HEK293 (cell line): ENCODE data around the gene NIN.

Experiments used
- ATF2 ChIP-seq: fragments of 450-650 bp; formaldehyde crosslinking; IDR thresholded peaks from 2 replicates; pipeline ENCODE4 v1.5.1; 2016; ENCODE audit warnings: missing biosample characterization, missing genetic modification characterization, low read depth
- EGR2 ChIP-seq: fragments of 450-650 bp; formaldehyde crosslinking; IDR thresholded peaks from 2 replicates; pipeline ENCODE4 v1.5.1; 2016; ENCODE audit warnings: low read depth, missing biosample characterization, missing genetic modification characterization
- GLIS1 ChIP-seq: fragments of 450-650 bp; formaldehyde crosslinking; IDR thresholded peaks from 2 replicates; pipeline ENCODE4 v1.5.1; 2016; ENCODE audit warnings: missing biosample characterization, missing genetic modification characterization
- HIC1 ChIP-seq: fragments of 450-650 bp; formaldehyde crosslinking; IDR thresholded peaks from 2 replicates; pipeline ENCODE4 v1.5.1; 2016; ENCODE audit warnings: missing biosample characterization, missing genetic modification characterization
- INSM2 ChIP-seq: fragments of 450-650 bp; formaldehyde crosslinking; IDR thresholded peaks from 2 replicates; pipeline ENCODE4 v1.5.1; 2016; ENCODE audit warnings: missing biosample characterization, missing genetic modification characterization
- KLF8 ChIP-seq: fragments of 450-650 bp; formaldehyde crosslinking; IDR thresholded peaks from 2 replicates; pipeline ENCODE4 v1.5.1; 2016; ENCODE audit warnings: missing biosample characterization, missing genetic modification characterization
- MZF1 ChIP-seq: fragments of 450-650 bp; formaldehyde crosslinking; IDR thresholded peaks from 2 replicates; pipeline ENCODE4 v1.5.1; 2017; ENCODE audit warnings: missing biosample characterization, missing genetic modification characterization, borderline replicate concordance
- ZBTB26 ChIP-seq: fragments of 450-650 bp; formaldehyde crosslinking; optimal IDR thresholded peaks from 2 replicates; pipeline ENCODE3; 2016; ENCODE audit warnings: missing biosample characterization, mild to moderate bottlenecking, missing genetic modification characterization
- ZNF175 ChIP-seq: fragments of 450-650 bp; formaldehyde crosslinking; IDR thresholded peaks from 2 replicates; pipeline ENCODE4 v1.5.1; 2016; ENCODE audit warnings: missing biosample characterization, missing genetic modification characterization
- ZNF202 ChIP-seq: fragments of 450-650 bp; formaldehyde crosslinking; IDR thresholded peaks from 2 replicates; pipeline ENCODE4 v1.5.1; 2016; ENCODE audit warnings: missing biosample characterization, missing genetic modification characterization, borderline replicate concordance
- ZNF311 ChIP-seq: fragments of 450-650 bp; formaldehyde crosslinking; IDR thresholded peaks from 2 replicates; pipeline ENCODE4 v1.5.1; 2017; ENCODE audit warnings: missing biosample characterization, missing genetic modification characterization, borderline replicate concordance
- ZNF335 ChIP-seq: fragments of 450-650 bp; formaldehyde crosslinking; conservative IDR thresholded peaks from 2 replicates; pipeline ENCODE4 v1.5.1; 2016; ENCODE audit warnings: missing biosample characterization, missing genetic modification characterization
- ZNF341 ChIP-seq: fragments of 450-650 bp; formaldehyde crosslinking; IDR thresholded peaks from 2 replicates; pipeline ENCODE4; 2016; ENCODE audit warnings: low read depth, missing biosample characterization, missing genetic modification characterization
- ZNF366 ChIP-seq: fragments of 450-650 bp; formaldehyde crosslinking; conservative IDR thresholded peaks from 2 replicates; pipeline ENCODE4 v1.5.1; 2016; ENCODE audit warnings: missing biosample characterization, missing genetic modification characterization
- ZNF544 ChIP-seq: fragments of 450-650 bp; formaldehyde crosslinking; IDR thresholded peaks from 2 replicates; pipeline ENCODE4 v1.5.0; 2017; ENCODE audit warnings: missing biosample characterization, missing genetic modification characterization
- ZNF837 ChIP-seq: fragments of 450-650 bp; formaldehyde crosslinking; IDR thresholded peaks from 2 replicates; pipeline ENCODE4 v1.5.1; 2016; ENCODE audit warnings: missing biosample characterization, missing genetic modification characterization
- ZSCAN16 ChIP-seq: fragments of 450-650 bp; formaldehyde crosslinking; IDR thresholded peaks from 2 replicates; pipeline ENCODE4 v1.5.1; 2016; ENCODE audit warnings: missing biosample characterization, missing genetic modification characterization
- ZSCAN18 ChIP-seq: fragments of 450-650 bp; formaldehyde crosslinking; IDR thresholded peaks from 2 replicates; pipeline ENCODE4 v1.5.1; 2016; ENCODE audit warnings: missing biosample characterization, missing genetic modification characterization
- ZSCAN23 ChIP-seq: fragments of 450-650 bp; formaldehyde crosslinking; IDR thresholded peaks from 2 replicates; pipeline ENCODE4 v1.5.1; 2016; ENCODE audit warnings: missing biosample characterization, missing genetic modification characterization
- TF ChIP-seq, protein P1 (sequence below): fragments of 450-650 bp; formaldehyde crosslinking; IDR thresholded peaks from 2 replicates; pipeline ENCODE4 v1.5.1; 2016; ENCODE audit warnings: missing biosample characterization, missing genetic modification characterization
- TF ChIP-seq, protein P2 (sequence below): fragments of 450-650 bp; formaldehyde crosslinking; IDR thresholded peaks from 2 replicates; pipeline ENCODE4 v1.5.1; 2017; ENCODE audit warnings: missing biosample characterization, missing genetic modification characterization
- TF ChIP-seq, protein P3 (sequence below): fragments of 450-650 bp; formaldehyde crosslinking; IDR thresholded peaks from 2 replicates; pipeline ENCODE4 v1.5.1; 2017; ENCODE audit warnings: missing biosample characterization, missing genetic modification characterization
- TF ChIP-seq, protein P4 (sequence below): sonication (generic); formaldehyde crosslinking; IDR thresholded peaks from 2 replicates; pipeline ENCODE4 v1.8.1; 2022; ENCODE audit warnings: mild to moderate bottlenecking, moderate library complexity, missing genetic modification reagents

Gene NIN

DNA sequence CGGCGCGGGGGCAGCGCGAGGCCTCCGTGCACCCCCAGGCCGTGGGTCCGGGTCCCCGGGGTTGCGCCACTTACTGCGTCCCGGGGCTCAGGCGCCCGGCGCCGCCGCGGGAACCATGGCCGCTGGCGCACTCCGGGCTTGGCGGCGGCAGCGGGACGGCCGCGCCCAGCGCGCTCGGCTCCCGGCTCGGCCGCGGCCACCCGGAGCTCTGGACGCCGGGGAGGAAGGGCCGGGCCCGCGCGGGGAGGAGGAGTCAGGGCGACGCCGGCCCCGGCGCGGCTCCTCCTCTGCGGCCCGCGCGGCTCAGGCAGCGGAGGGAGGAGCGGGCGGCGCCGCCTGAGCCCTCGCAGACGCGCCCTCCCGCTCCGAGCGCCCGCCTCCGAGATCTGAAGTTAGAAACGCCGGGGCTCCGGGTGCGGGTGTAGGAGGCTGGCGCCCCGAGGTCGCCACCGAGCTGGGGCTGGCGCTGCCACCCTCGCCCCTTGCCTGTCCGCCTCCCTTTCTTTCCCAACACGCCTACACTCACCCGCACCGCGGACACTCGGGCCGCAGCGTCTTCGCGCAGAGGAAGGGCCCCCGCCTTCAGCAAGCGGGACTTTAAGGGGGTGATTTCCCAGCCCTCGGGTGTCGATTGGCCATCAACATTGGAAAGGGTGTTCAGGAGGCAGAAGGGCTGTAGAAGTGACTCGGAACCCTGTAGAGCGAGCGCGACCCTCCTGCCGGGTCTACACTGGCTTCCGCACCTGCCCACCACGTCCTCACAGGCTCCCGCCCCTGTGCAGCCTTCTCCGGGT is at the start of gene NIN (continued):
- TF ChIP-seq ZNF341 (tag by site-specific recombination) (peak; percentile 85), ZSCAN18 (no peak), ZSCAN23 (tag by site-specific recombination) (no peak), ZNF837 (no peak), HIC1 (tag by site-specific recombination) (peak; percentile 63), ZNF202 (tag by site-specific recombination) (no peak), ZNF175 (no peak), GLIS1 (no peak), ZBTB26 (tag by site-specific recombination) (peak; percentile 73), INSM2 (tag by site-specific recombination) (no peak), ZNF366 (tag by site-specific recombination) (no peak), ZNF335 (tag by site-specific recombination) (peak; percentile 77), KLF8 (tag by site-specific recombination) (peak; percentile 57; the same call in 1 of the 2 replicates), EGR2 (tag by site-specific recombination) (peak; percentile 83), ZNF311 (no peak), ZNF544 (no peak), ZSCAN16 (tag by site-specific recombination) (no peak), MZF1 (tag by site-specific recombination) (no peak), ATF2 (no peak)
- TF ChIP-seq, protein P1, sequence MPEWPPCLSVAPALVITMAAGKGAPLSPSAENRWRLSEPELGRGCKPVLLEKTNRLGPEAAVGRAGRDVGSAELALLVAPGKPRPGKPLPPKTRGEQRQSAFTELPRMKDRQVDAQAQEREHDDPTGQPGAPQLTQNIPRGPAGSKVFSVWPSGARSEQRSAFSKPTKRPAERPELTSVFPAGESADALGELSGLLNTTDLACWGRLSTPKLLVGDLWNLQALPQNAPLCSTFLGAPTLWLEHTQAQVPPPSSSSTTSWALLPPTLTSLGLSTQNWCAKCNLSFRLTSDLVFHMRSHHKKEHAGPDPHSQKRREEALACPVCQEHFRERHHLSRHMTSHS (tag by site-specific recombination), result no peak
- TF ChIP-seq, protein P2, sequence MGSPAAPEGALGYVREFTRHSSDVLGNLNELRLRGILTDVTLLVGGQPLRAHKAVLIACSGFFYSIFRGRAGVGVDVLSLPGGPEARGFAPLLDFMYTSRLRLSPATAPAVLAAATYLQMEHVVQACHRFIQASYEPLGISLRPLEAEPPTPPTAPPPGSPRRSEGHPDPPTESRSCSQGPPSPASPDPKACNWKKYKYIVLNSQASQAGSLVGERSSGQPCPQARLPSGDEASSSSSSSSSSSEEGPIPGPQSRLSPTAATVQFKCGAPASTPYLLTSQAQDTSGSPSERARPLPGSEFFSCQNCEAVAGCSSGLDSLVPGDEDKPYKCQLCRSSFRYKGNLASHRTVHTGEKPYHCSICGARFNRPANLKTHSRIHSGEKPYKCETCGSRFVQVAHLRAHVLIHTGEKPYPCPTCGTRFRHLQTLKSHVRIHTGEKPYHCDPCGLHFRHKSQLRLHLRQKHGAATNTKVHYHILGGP (tag by site-specific recombination), result no peak
- TF ChIP-seq, protein P3, sequence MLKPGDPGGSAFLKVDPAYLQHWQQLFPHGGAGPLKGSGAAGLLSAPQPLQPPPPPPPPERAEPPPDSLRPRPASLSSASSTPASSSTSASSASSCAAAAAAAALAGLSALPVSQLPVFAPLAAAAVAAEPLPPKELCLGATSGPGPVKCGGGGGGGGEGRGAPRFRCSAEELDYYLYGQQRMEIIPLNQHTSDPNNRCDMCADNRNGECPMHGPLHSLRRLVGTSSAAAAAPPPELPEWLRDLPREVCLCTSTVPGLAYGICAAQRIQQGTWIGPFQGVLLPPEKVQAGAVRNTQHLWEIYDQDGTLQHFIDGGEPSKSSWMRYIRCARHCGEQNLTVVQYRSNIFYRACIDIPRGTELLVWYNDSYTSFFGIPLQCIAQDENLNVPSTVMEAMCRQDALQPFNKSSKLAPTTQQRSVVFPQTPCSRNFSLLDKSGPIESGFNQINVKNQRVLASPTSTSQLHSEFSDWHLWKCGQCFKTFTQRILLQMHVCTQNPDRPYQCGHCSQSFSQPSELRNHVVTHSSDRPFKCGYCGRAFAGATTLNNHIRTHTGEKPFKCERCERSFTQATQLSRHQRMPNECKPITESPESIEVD (tag by site-specific recombination), result no peak
- TF ChIP-seq, protein P4, sequence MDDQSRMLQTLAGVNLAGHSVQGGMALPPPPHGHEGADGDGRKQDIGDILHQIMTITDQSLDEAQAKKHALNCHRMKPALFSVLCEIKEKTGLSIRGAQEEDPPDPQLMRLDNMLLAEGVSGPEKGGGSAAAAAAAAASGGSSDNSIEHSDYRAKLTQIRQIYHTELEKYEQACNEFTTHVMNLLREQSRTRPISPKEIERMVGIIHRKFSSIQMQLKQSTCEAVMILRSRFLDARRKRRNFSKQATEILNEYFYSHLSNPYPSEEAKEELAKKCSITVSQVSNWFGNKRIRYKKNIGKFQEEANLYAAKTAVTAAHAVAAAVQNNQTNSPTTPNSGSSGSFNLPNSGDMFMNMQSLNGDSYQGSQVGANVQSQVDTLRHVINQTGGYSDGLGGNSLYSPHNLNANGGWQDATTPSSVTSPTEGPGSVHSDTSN (CRISPR knock-in tag), result no peak
